Fibroblast of villous mesenchyme (primary cell): ENCODE results near the gene YES1. TPM values are rescaled to one million over a fixed set of nuclear protein-coding genes. Genes with fewer than 3 reads are reported as not detected.
A peak's percentile ranks its signal among the peaks of the same experiment; 100 is the strongest.
"Not testable (repeated sequence)": the region's sequence is repeated elsewhere in the genome, so short reads cannot be mapped to it uniquely, and the experiment has no call there.

Experiments used
- DNase-seq: peaks from one replicate; pipeline ENCODE4 v3.0.0-alpha.2; 2010; ENCODE audit warnings: low read depth
- H3K4me3 ChIP-seq: 2 replicates; pipeline ENCODE4 v1.5.1; 2011; ENCODE audit warnings: low read depth, mild to moderate bottlenecking, low read length
- total RNA-seq: library from RNA; depleted of rRNA; stranded (reverse); fragments of >200 nt; gene quantifications from 2 replicates; pipeline ENCODE4 v1.2.3, GENCODE V29; 2012
- TF ChIP-seq, protein P1 (sequence below): IDR thresholded peaks from 2 replicates; pipeline ENCODE4 v1.5.1; 2012; ENCODE audit warnings: low read depth, mild to moderate bottlenecking, low read length; ENCODE audit not compliant: insufficient read depth

The YES1 gene
- total RNA-seq, 1 donor = 87.7 TPM

DNA sequence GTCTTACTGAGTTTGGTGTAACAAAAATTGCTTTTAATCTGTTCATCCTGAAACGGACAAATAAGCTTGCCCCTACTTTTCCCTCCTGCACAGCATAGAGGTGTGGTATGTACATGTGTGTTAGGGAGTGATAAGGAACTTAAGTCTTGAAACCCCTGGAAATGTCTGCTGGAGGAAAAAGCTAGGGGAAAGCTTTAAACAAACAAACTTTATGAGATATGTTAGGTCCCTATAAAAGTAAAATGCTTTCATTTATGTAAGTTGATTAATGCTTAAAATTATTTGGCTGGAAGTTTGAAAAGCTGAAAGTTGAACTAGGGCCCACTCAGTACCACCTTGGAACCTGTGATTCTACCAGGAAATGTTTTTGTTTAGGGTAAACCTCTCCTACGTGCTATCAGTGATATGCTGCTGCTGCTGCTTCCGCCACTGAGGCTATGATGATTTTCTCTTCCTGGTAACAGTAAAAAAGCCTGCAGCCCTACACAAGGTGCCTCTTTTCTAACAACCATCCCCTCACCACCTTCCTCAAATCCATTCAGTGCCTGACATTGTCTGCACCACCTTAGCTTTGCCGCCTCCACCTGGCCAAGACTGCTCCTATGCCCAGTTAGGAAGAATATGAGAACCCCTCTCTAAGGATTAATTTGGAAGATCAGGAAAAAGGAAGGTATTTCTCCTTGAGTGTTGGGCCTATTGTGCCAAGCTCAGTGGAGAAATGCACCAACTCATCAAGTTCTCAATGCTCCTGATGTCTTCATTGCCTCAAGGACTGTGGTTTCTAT is 2.5 kb upstream of the YES1 start:
- no peak overlapping the region for H3K4me3 ChIP-seq
- no peak for DNase-seq
- TF ChIP-seq, protein P1, sequence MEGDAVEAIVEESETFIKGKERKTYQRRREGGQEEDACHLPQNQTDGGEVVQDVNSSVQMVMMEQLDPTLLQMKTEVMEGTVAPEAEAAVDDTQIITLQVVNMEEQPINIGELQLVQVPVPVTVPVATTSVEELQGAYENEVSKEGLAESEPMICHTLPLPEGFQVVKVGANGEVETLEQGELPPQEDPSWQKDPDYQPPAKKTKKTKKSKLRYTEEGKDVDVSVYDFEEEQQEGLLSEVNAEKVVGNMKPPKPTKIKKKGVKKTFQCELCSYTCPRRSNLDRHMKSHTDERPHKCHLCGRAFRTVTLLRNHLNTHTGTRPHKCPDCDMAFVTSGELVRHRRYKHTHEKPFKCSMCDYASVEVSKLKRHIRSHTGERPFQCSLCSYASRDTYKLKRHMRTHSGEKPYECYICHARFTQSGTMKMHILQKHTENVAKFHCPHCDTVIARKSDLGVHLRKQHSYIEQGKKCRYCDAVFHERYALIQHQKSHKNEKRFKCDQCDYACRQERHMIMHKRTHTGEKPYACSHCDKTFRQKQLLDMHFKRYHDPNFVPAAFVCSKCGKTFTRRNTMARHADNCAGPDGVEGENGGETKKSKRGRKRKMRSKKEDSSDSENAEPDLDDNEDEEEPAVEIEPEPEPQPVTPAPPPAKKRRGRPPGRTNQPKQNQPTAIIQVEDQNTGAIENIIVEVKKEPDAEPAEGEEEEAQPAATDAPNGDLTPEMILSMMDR = no peak

DNA sequence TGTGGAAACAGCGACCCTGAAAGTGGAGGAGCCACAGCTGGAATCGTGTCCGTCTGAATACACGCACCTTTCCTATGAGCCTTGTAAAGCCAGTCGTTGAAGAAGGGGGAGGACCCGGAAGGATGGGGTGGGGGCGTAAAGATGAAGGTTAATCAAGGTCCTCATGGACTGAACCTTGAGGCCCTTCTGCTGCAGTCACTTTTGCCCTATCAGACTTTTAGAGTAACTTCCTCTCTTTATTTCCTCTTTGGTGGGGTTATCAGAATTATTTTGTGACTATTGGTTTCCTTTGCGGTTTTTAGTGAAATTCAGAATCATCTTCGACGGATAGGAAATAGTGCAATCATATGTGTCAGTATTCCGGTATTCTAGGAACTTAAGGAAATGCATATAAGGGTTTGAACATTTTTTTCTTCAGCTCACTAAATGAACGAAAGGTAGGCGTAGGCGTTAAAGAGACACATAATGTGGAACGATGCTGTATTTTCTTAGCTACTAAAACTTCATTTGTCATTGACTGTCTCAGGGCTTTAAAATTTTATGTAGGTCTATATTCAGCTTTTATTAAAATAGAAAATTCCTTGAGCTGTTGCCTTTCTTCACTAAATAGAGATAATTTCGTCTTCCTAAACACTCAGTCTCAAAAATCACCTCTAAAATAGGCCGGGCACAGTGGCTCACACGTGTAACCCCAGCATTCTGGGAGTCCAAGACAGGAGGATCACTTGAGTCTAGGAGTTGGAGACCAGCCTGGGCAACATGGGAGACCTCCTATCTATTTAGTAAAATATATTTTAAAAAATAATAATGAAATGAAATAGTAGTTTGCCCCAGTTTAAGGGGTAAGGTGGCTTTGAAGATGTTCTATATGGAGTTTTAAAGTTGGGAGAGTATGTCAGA is 1.4 kb upstream of the YES1 start:
- H3K4me3 ChIP-seq = peak overlapping the region; percentile 96
- no peak for DNase-seq
- TF ChIP-seq, protein P1 = no peak

DNA sequence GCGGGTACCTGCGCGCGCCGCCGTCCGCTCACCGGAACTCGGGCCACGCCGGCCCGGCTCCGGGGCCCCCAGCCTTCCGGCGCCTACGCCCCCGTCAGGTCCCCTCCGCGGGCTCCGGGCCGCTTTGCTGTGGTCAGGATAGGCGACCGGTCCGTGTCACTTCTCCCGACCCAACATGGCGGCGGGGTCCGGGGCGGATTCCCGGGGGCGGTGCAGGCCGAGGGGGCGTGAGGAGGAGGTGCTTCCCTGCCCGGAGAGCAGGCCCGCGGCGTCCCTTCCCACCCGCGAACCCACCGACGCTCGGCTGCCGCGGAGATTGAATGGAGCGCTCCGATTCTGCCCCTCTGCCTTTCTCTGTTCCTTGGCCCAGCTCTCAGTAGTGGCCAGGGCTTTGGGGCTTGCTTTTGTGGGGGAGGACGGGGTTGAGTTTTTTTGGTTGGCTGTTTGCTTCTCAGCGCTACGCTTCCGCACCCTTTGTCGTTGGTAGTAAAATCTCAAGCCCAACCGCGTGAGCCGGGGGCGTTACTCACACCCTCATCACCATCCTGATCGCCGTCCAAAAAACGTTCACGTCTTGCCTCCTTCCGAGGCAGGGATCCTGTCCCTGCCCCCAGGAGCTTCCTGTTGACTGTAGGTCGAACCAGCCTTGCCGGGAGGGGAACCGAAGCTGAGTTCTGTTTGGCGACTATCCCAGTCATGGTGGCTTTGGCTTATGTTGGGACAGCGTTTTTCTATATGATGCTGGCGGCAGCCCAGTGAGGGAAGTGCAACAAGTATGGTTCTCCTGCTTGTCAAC is 532 bp upstream of the YES1 start:
- TF ChIP-seq, protein P1 = no peak
- peak overlapping the region; percentile 96 for H3K4me3 ChIP-seq
- peak; percentile 76 for DNase-seq

DNA sequence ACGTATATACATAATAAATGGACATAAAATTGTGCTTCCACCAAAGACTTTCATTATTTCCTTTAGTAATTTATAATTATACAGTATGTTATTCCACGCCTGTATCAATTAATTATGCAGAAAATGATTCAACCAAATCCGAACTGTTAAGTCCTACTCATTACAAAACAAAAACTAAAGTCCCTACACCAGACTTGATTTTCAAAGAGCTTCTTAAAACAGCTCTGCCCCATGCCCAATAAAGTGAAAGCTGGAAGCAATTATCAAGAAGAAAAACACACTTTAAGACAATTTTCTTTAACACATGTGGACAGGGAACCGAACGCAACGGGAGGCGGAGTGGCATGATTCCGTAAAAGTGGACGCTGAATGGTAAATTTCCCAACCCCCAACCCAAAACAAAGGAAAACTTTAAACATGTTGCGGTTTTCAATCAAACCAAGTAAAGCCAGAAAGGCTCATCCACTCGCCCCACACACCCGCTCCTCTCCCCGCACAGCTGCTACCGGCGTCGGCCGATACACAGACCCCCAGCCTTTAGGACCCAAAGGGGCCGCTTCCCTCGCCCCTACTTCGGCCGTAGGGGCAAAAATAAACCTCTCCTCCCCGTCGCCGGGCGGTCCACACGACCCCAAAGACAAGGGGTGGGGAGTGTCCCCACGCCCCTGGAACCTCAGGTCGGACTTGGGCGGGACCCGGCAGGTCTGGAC is 705 bp downstream of the YES1 start:
- TF ChIP-seq, protein P1 = no peak
- DNase-seq = peak; percentile 48

DNA sequence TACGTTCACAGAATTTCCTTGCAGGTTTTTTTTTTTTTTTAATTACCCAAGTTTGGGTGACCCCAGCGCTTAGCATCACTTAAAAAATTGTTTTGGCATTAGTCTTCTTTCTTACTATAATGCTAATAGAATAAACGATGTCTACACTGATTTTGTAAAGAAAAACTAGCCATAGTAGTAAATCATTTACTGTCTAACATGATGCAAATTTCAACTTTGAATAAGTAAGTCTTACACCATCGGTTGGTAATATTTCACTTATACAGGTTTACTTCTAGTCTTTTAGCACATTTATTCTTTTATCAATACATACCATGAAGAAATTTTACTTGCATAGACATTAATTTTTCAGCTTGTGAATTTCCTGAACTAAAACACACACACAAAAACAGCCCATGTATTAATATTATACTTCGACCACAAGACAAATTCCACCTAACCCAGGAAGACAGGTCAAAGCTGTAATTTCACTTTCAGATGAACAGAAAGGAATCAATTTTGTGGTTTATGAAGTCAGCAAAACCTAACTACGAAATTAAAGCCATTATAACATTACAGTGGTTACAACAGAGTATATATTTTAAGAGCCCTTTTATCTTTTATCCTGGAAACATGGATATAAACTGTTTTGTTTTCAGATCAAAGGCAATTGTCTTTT is 1.9 kb downstream of the YES1 start:
- no peak overlapping the region for H3K4me3 ChIP-seq
- DNase-seq = no peak
- TF ChIP-seq, protein P1 = no peak

More for the DNA sequence above, 705 bp downstream of the YES1 start:
- peak overlapping the region; percentile 96 for H3K4me3 ChIP-seq

DNA sequence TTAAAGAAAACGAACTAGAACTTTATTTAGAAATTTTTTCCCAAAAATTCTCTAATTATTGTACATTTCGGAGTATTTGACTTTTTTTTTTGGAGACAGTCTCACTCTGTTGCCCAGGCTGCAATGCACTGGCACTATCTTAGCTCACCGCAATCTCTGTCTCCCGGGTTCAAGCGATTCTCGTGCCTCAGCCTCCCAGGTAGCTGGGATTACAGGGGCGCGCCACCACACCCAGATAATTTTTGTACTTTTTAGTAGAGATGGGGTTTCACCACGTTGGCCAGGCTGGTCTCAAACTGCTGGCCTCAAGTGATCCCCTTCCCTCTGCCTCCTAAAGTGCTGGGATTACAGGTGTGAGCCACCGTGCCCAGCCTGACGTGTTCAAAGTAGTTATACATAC is 2.8 kb downstream of the YES1 start:
- H3K4me3 ChIP-seq, DNase-seq: not testable (repeated sequence)
